ENCODE measurements around the gene DNAJC9. TPM values are rescaled to one million over a fixed set of nuclear protein-coding genes. Genes with fewer than 3 reads are reported as not detected.

DNAJC9 gene
- total RNA-seq, 1 experiment from 2014 or later = 282 TPM

GRCh38 chr10:73289958-73290357 lies 42.9 kb upstream of the DNAJC9 start:
- no peaks in the 10 kb centered on the region for H3K36me3 ChIP-seq (ENCODE audit: low read depth, low read length)
- TF ChIP-seq CTCF (conservative IDR thresholded peaks at IDR 0.05; ENCODE audit: low read depth, low read length) (no peak), EZH2 (IDR thresholded peaks at IDR 0.05; ENCODE audit: low read length, unreplicated experiment) (no peak), EZH2phosphoT487 (IDR thresholded peaks at IDR 0.05; ENCODE audit: borderline replicate concordance, low read length) (no peak)
- H3F3A ChIP-seq (ENCODE audit: low read length, unreplicated experiment) = no peaks in the 10 kb centered on the region
- no peaks in the 10 kb centered on the region for H3K9me2 ChIP-seq (replicated peaks; ENCODE audit: low read length)
- H3K9ac ChIP-seq (ENCODE audit: low read length) = no peak overlapping the region
- BruUV-seq (replicated peaks) = no TSS peak
- H3K9me3 ChIP-seq (ENCODE audit: low read length) = no peaks in the 10 kb centered on the region
- intact Hi-C loops (cut with micrococcal nuclease) = no loop called here
- H3K79me2 ChIP-seq (ENCODE audit: low read length) = no peaks in the 10 kb centered on the region
- H3K27me3 ChIP-seq (ENCODE audit: low read length) = 0 out of 2 replicates have a peak, but pooled peaks cover 12% of the 10 kb centered on the region
- no peak for DNase-seq
- no peak overlapping the region for H3K4me3 ChIP-seq (ENCODE audit: low read length)
- H3K4me1 ChIP-seq (ENCODE audit: insufficient read depth, low read length) = no peaks in the 10 kb centered on the region
- ChIA-PET CTCF (no interaction called here), POLR2A (ENCODE audit: unreplicated experiment) (no interaction called here)
- H2AFZ ChIP-seq (ENCODE audit: low read length) = no peak overlapping the region
- H3K27ac ChIP-seq (ENCODE audit: low read length) = no peak overlapping the region
- H3K4me2 ChIP-seq (ENCODE audit: low read length) = no peak overlapping the region
- no peak for ATAC-seq
- no peaks in the 10 kb centered on the region for H4K20me1 ChIP-seq (ENCODE audit: low read length)

GRCh38 chr10:73287441-73287840 lies 40.4 kb upstream of the DNAJC9 start:
- ChIA-PET CTCF (no interaction called here), POLR2A (ENCODE audit: unreplicated experiment) (no interaction called here)
- ATAC-seq = no peak
- Histone ChIP-seq H4K20me1 (ENCODE audit: low read length) (no peaks in the 10 kb centered on the region), H3F3A (ENCODE audit: low read length, unreplicated experiment) (no peaks in the 10 kb centered on the region), H3K36me3 (ENCODE audit: low read depth, low read length) (no peaks in the 10 kb centered on the region), H3K4me1 (ENCODE audit: insufficient read depth, low read length) (no peaks in the 10 kb centered on the region), H3K9me2 (replicated peaks; ENCODE audit: low read length) (no peaks in the 10 kb centered on the region), H3K9ac (ENCODE audit: low read length) (no peak overlapping the region), H3K4me3 (ENCODE audit: low read length) (no peak overlapping the region), H3K79me2 (ENCODE audit: low read length) (no peaks in the 10 kb centered on the region), H3K27ac (ENCODE audit: low read length) (no peak overlapping the region), H3K4me2 (ENCODE audit: low read length) (no peak overlapping the region), H3K9me3 (ENCODE audit: low read length) (no peaks in the 10 kb centered on the region), H2AFZ (ENCODE audit: low read length) (no peak overlapping the region), H3K27me3 (ENCODE audit: low read length) (no peaks in the 10 kb centered on the region)
- BruUV-seq (replicated peaks) = no TSS peak
- no peak for DNase-seq
- no peak for TF ChIP-seq EZH2phosphoT487 (IDR thresholded peaks at IDR 0.05; ENCODE audit: borderline replicate concordance, low read length)
- TF ChIP-seq CTCF (conservative IDR thresholded peaks at IDR 0.05; ENCODE audit: low read depth, low read length) = no peak
- no peak for TF ChIP-seq EZH2 (IDR thresholded peaks at IDR 0.05; ENCODE audit: low read length, unreplicated experiment)
- intact Hi-C loops (cut with micrococcal nuclease) = no loop called here

GRCh38 chr10:73281097-73281496 lies 34.0 kb upstream of the DNAJC9 start:
- no peaks in the 10 kb centered on the region for H4K20me1 ChIP-seq (ENCODE audit: low read length)
- POLR2A ChIA-PET (ENCODE audit: unreplicated experiment) = interaction anchor here (0.6 kb wide), 1 partner anchor 11 kb away, joined by 3 read pairs; no protein-coding TSS in a partner anchor

More at GRCh38 chr10:73281097-73281496, 34.0 kb upstream of the DNAJC9 start:
- intact Hi-C loops (cut with micrococcal nuclease) = no loop called here
- Histone ChIP-seq H3K36me3 (ENCODE audit: low read depth, low read length) (no peaks in the 10 kb centered on the region), H3K79me2 (ENCODE audit: low read length) (no peaks in the 10 kb centered on the region), H3F3A (ENCODE audit: low read length, unreplicated experiment) (no peaks in the 10 kb centered on the region), H3K4me3 (ENCODE audit: low read length) (no peak overlapping the region), H3K27me3 (ENCODE audit: low read length) (no peaks in the 10 kb centered on the region), H3K9me3 (ENCODE audit: low read length) (no peaks in the 10 kb centered on the region), H3K4me2 (ENCODE audit: low read length) (no peak overlapping the region), H3K9ac (ENCODE audit: low read length) (no peak overlapping the region), H3K9me2 (replicated peaks; ENCODE audit: low read length) (no peaks in the 10 kb centered on the region), H2AFZ (ENCODE audit: low read length) (no peak overlapping the region), H3K4me1 (ENCODE audit: insufficient read depth, low read length) (peaks cover 4% of the 10 kb centered on the region; the same call in 1 of the 2 replicates), H3K27ac (ENCODE audit: low read length) (no peak overlapping the region)
- CTCF ChIA-PET = no interaction called here
- no peak for ATAC-seq
- BruUV-seq (replicated peaks) = no TSS peak
- no peak for DNase-seq
- no peak for TF ChIP-seq CTCF (conservative IDR thresholded peaks at IDR 0.05; ENCODE audit: low read depth, low read length)
- no peak for TF ChIP-seq EZH2 (IDR thresholded peaks at IDR 0.05; ENCODE audit: low read length, unreplicated experiment)
- TF ChIP-seq EZH2phosphoT487 (IDR thresholded peaks at IDR 0.05; ENCODE audit: borderline replicate concordance, low read length) = no peak

Data from PC-3 (cell line).